ENCODE measurements around the gene SLC1A7.

GRCh38 chr1:53172426-53173128 is 30.1 kb upstream of the SLC1A7 start:
- TF ChIP-seq CTCF (IDR thresholded peaks at IDR 0.05), result no peak
- no peak for TF ChIP-seq POLR2A (IDR thresholded peaks at IDR 0.05)

All from testis (tissue), 2 donors.